ENCODE measurements around the gene SMAD5.

DNA sequence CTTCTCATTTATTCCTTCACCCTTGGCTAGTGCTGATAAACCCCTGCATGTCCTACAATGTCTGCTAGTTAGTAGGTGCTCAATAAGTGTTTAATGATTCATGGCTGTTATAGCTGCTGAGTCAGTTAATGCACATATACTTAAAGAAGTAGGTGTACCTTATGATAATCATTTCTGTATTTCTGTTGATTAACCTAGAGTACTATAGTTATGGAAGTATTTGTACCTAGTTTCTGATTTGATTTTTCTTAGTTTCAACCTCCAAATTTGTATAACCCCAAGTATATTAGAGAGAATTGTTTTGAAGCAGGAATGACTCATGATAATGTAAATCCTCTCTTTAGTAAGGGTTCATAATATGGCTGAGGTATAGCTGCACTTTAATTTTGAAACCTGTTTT is 8.9 kb downstream of the SMAD5 start:
- TF ChIP-seq EZH2 (IDR thresholded peaks at IDR 0.05; ENCODE audit: low read depth, unreplicated experiment), result no peak
- TF ChIP-seq, protein P1, sequence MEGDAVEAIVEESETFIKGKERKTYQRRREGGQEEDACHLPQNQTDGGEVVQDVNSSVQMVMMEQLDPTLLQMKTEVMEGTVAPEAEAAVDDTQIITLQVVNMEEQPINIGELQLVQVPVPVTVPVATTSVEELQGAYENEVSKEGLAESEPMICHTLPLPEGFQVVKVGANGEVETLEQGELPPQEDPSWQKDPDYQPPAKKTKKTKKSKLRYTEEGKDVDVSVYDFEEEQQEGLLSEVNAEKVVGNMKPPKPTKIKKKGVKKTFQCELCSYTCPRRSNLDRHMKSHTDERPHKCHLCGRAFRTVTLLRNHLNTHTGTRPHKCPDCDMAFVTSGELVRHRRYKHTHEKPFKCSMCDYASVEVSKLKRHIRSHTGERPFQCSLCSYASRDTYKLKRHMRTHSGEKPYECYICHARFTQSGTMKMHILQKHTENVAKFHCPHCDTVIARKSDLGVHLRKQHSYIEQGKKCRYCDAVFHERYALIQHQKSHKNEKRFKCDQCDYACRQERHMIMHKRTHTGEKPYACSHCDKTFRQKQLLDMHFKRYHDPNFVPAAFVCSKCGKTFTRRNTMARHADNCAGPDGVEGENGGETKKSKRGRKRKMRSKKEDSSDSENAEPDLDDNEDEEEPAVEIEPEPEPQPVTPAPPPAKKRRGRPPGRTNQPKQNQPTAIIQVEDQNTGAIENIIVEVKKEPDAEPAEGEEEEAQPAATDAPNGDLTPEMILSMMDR (conservative IDR thresholded peaks at IDR 0.05; ENCODE audit: low read depth in 2 of 2), result no peak
- no peak for TF ChIP-seq POLR2AphosphoS5 (IDR thresholded peaks at IDR 0.05; ENCODE audit: low read depth)
- TF ChIP-seq, protein P2, sequence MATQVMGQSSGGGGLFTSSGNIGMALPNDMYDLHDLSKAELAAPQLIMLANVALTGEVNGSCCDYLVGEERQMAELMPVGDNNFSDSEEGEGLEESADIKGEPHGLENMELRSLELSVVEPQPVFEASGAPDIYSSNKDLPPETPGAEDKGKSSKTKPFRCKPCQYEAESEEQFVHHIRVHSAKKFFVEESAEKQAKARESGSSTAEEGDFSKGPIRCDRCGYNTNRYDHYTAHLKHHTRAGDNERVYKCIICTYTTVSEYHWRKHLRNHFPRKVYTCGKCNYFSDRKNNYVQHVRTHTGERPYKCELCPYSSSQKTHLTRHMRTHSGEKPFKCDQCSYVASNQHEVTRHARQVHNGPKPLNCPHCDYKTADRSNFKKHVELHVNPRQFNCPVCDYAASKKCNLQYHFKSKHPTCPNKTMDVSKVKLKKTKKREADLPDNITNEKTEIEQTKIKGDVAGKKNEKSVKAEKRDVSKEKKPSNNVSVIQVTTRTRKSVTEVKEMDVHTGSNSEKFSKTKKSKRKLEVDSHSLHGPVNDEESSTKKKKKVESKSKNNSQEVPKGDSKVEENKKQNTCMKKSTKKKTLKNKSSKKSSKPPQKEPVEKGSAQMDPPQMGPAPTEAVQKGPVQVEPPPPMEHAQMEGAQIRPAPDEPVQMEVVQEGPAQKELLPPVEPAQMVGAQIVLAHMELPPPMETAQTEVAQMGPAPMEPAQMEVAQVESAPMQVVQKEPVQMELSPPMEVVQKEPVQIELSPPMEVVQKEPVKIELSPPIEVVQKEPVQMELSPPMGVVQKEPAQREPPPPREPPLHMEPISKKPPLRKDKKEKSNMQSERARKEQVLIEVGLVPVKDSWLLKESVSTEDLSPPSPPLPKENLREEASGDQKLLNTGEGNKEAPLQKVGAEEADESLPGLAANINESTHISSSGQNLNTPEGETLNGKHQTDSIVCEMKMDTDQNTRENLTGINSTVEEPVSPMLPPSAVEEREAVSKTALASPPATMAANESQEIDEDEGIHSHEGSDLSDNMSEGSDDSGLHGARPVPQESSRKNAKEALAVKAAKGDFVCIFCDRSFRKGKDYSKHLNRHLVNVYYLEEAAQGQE (IDR thresholded peaks at IDR 0.05; ENCODE audit: unreplicated experiment), result no peak
- no peak for TF ChIP-seq EZH2phosphoT487 (IDR thresholded peaks at IDR 0.05; ENCODE audit: unreplicated experiment)
- TF ChIP-seq STAT1 (IDR thresholded peaks at IDR 0.05; ENCODE audit: unreplicated experiment), result no peak
- TF ChIP-seq CREB1 (CRISPR knock-in tag; IDR thresholded peaks at IDR 0.05; ENCODE audit: low read depth), result no peak
- TF ChIP-seq, protein P3, sequence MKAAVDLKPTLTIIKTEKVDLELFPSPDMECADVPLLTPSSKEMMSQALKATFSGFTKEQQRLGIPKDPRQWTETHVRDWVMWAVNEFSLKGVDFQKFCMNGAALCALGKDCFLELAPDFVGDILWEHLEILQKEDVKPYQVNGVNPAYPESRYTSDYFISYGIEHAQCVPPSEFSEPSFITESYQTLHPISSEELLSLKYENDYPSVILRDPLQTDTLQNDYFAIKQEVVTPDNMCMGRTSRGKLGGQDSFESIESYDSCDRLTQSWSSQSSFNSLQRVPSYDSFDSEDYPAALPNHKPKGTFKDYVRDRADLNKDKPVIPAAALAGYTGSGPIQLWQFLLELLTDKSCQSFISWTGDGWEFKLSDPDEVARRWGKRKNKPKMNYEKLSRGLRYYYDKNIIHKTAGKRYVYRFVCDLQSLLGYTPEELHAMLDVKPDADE (IDR thresholded peaks at IDR 0.05), result no peak
